H9 (cell line): ENCODE data around the gene CHPF. TPM values are rescaled to one million over a fixed set of nuclear protein-coding genes. Genes with fewer than 3 reads are reported as not detected.
A peak's percentile ranks its signal among the peaks of the same experiment; 100 is the strongest.

ENCODE experiments used
- DNase-seq: peaks from one replicate; pipeline ENCODE4 v3.0.0-alpha.2; 2017
- H2AFZ ChIP-seq: one replicate; pipeline ENCODE4 v1.6.1; 2013; ENCODE audit warnings: mild to moderate bottlenecking, low read length, control low read depth, moderate library complexity
- H2AK5ac ChIP-seq: 2 replicates; pipeline ENCODE4 v1.6.1; 2013; ENCODE audit warnings: low read length, control low read depth, mixed read lengths; ENCODE audit not compliant: insufficient read length
- H2BK120ac ChIP-seq: one replicate; pipeline ENCODE4 v1.6.1; 2013; ENCODE audit warnings: low read depth, mild to moderate bottlenecking, low read length, control low read depth, inconsistent platforms; ENCODE audit not compliant: poor library complexity, severe bottlenecking
- H2BK12ac ChIP-seq: 2 replicates; pipeline ENCODE4 v1.6.1; 2013; ENCODE audit warnings: low read length, control low read depth, mixed read lengths, low read depth; ENCODE audit not compliant: insufficient read length
- H2BK15ac ChIP-seq: 2 replicates; pipeline ENCODE4 v1.6.1; 2013; ENCODE audit warnings: low read depth, low read length, control low read depth
- H2BK20ac ChIP-seq: one replicate; pipeline ENCODE4 v1.6.1; 2013; ENCODE audit warnings: low read depth, mild to moderate bottlenecking, low read length, control low read depth, inconsistent platforms; ENCODE audit not compliant: poor library complexity, severe bottlenecking
- H2BK5ac ChIP-seq: 2 replicates; pipeline ENCODE4 v1.6.1; 2013; ENCODE audit warnings: low read length, control low read depth, mixed read lengths; ENCODE audit not compliant: insufficient read length
- H3K14ac ChIP-seq: 2 replicates; pipeline ENCODE4 v1.6.1; 2013; ENCODE audit warnings: low read length, control low read depth; ENCODE audit not compliant: insufficient read depth
- H3K18ac ChIP-seq: 2 replicates; pipeline ENCODE4 v1.6.1; 2013; ENCODE audit warnings: low read depth, mild to moderate bottlenecking, mixed read lengths, low read length, control low read depth; ENCODE audit not compliant: insufficient read length
- H3K23ac ChIP-seq: 2 replicates; pipeline ENCODE4 v1.6.1; 2013; ENCODE audit warnings: low read length, control low read depth, mixed read lengths, low read depth; ENCODE audit not compliant: insufficient read length
- H3K23me2 ChIP-seq: 2 replicates; pipeline ENCODE4 v1.6.1; 2013; ENCODE audit warnings: low read depth, mild to moderate bottlenecking, mixed read lengths, low read length, control low read depth; ENCODE audit not compliant: insufficient read length, poor library complexity, severe bottlenecking
- H3K27ac ChIP-seq: 2 replicates; pipeline ENCODE4 v1.5.1; 2013; ENCODE audit warnings: low read length, control low read depth, mixed read lengths, low read depth; ENCODE audit not compliant: insufficient read length
- H3K27me3 ChIP-seq: 2 replicates; pipeline ENCODE4 v1.6.1; 2013; ENCODE audit warnings: low read length, control low read depth, inconsistent platforms; ENCODE audit not compliant: insufficient read depth
- H3K4ac ChIP-seq: 2 replicates; pipeline ENCODE4 v1.6.1; 2013; ENCODE audit warnings: low read depth, mild to moderate bottlenecking, control low read depth, inconsistent platforms, low read length, moderate library complexity
- H3K4me1 ChIP-seq: 2 replicates; pipeline ENCODE4 v1.6.1; 2013; ENCODE audit warnings: low read length, control low read depth, inconsistent platforms; ENCODE audit not compliant: insufficient read depth
- H3K4me2 ChIP-seq: 2 replicates; pipeline ENCODE4 v1.6.1; 2013; ENCODE audit warnings: low read length, control low read depth, mixed read lengths; ENCODE audit not compliant: insufficient read length, insufficient read depth
- H3K56ac ChIP-seq: 2 replicates; pipeline ENCODE4 v1.6.1; 2013; ENCODE audit warnings: low read depth, mild to moderate bottlenecking, mixed read lengths, low read length, control low read depth; ENCODE audit not compliant: insufficient read length
- H3K79me1 ChIP-seq: 2 replicates; pipeline ENCODE4 v1.6.1; 2013; ENCODE audit warnings: low read depth, mild to moderate bottlenecking, moderate library complexity, low read length, control low read depth, inconsistent platforms; ENCODE audit not compliant: insufficient read depth, poor library complexity, severe bottlenecking
- H3K79me2 ChIP-seq: 2 replicates; pipeline ENCODE4 v1.6.1; 2013; ENCODE audit warnings: low read length, control low read depth, inconsistent platforms; ENCODE audit not compliant: insufficient read depth
- H3K9ac ChIP-seq: 2 replicates; pipeline ENCODE4 v1.6.1; 2013; ENCODE audit warnings: low read length, control low read depth, mixed read lengths; ENCODE audit not compliant: insufficient read length; ENCODE audit errors: extremely low read depth
- H3K9me3 ChIP-seq: one replicate; pipeline ENCODE4 v1.6.1; 2013; ENCODE audit warnings: low read depth, low read length, inconsistent platforms; ENCODE audit not compliant: control insufficient read depth
- H3T11ph ChIP-seq: one replicate; pipeline ENCODE4 v1.6.1; 2013; ENCODE audit warnings: mild to moderate bottlenecking, low read length, control low read depth, inconsistent platforms
- H4K20me1 ChIP-seq: one replicate; pipeline ENCODE4 v1.6.1; 2013; ENCODE audit not compliant: control insufficient read depth, insufficient read length, insufficient read depth
- H4K5ac ChIP-seq: 2 replicates; pipeline ENCODE4 v1.6.1; 2013; ENCODE audit warnings: low read depth, mild to moderate bottlenecking, mixed read lengths, low read length, control low read depth; ENCODE audit not compliant: insufficient read length
- H4K8ac ChIP-seq: replicated peaks from 2 replicates; pipeline ENCODE4 v1.6.1; 2013; ENCODE audit warnings: low read length, control low read depth, mixed read lengths, low read depth; ENCODE audit not compliant: insufficient read length
- H4K91ac ChIP-seq: 2 replicates; pipeline ENCODE4 v1.6.1; 2013; ENCODE audit warnings: low read depth, mild to moderate bottlenecking, moderate library complexity, mixed read lengths, low read length, control low read depth; ENCODE audit not compliant: insufficient read length
- H3K27ac Mint-ChIP-seq, 3 experiments: 2 replicates in 2 of 3; 3 replicates in 1 of 3; pipeline ENCODE4 v1.8.0; 2020 to 2021; ENCODE audit warnings: mixed read lengths in 3 of 3, mild to moderate bottlenecking in 1 of 3, moderate library complexity in 1 of 3
- H3K27me3 Mint-ChIP-seq: 2 replicates; pipeline ENCODE4 v1.8.0; 2021; ENCODE audit warnings: low read depth, mild to moderate bottlenecking, moderate library complexity, mixed read lengths
- H3K36me3 Mint-ChIP-seq, 3 experiments: 2 replicates in 2 of 3; 3 replicates in 1 of 3; pipeline ENCODE4 v1.8.0; 2020 to 2021; ENCODE audit warnings: low read depth in 3 of 3, mixed read lengths in 3 of 3; ENCODE audit not compliant: insufficient read depth in 1 of 3
- H3K4me1 Mint-ChIP-seq, 2 experiments: 2 replicates each; pipeline ENCODE4 v1.8.0; 2020; ENCODE audit warnings: mixed read lengths in 2 of 2
- H3K4me3 Mint-ChIP-seq, 2 experiments: 2 replicates in 1 of 2; 3 replicates in 1 of 2; pipeline ENCODE4 v1.8.0; 2020 to 2021; ENCODE audit warnings: mild to moderate bottlenecking in 2 of 2, mixed read lengths in 2 of 2, moderate library complexity in 1 of 2
- H3K9me3 Mint-ChIP-seq, 2 experiments: 2 replicates in 1 of 2; 3 replicates in 1 of 2; pipeline ENCODE4 v1.8.0; 2020; ENCODE audit warnings: mild to moderate bottlenecking in 2 of 2, mixed read lengths in 2 of 2, moderate library complexity in 1 of 2
- WGBS: extraction: QIAGEN DNeasy Blood & Tissue Kit; methylation state at CpG from one replicate; pipeline ENCODE4 v1.1.7; 2013; ENCODE audit warnings: missing lambda C conversion rate, low lambda C conversion rate, mixed read lengths; ENCODE audit not compliant: insufficient read length; ENCODE audit errors: extremely low coverage; 5-methylcytosine and 5-hydroxymethylcytosine counted together
- total RNA-seq: library from RNA; stranded (reverse); gene quantifications from 2 replicates; pipeline ENCODE4 v1.2.1, GENCODE V29; 2021
- TF ChIP-seq, protein P1 (sequence below): fragments of 200-600 bp; sonication (generic); conservative IDR thresholded peaks from 3 replicates; pipeline ENCODE4 v1.8.0; 2021; ENCODE audit warnings: antibody characterized with exemption, mild to moderate bottlenecking

The CHPF gene
- total RNA-seq, 1 experiment from 2014 or later: 46.5 TPM

- Histone ChIP-seq H2BK20ac (no peak overlapping the region), H2AFZ (no peak overlapping the region), H3K18ac (no peak overlapping the region), H2BK120ac (no peak overlapping the region), H3K79me2 (no peaks in the 10 kb centered on the region), H2BK12ac (no peak overlapping the region), H2AK5ac (no peak overlapping the region), H3K23me2 (peaks cover 24% of the 10 kb centered on the region), H3K27ac (no peak overlapping the region), H2BK15ac (no peak overlapping the region), H4K91ac (no peak overlapping the region), H3K56ac (no peak overlapping the region), H3K79me1 (no peaks in the 10 kb centered on the region), H3K4me1 (peaks cover 12% of the 10 kb centered on the region; the same call in 1 of the 2 replicates), H3K9me3 (no peaks in the 10 kb centered on the region), H3K23ac (no peak overlapping the region), H4K5ac (no peak overlapping the region), H3T11ph (no peak overlapping the region), H4K20me1 (peaks cover 5% of the 10 kb centered on the region), H4K8ac (no peak overlapping the region), H3K4ac (no peak overlapping the region), H2BK5ac (no peak overlapping the region), H3K9ac (peak overlapping the region; percentile 74), H3K4me2 (peak overlapping the region; percentile 85), H3K27me3 (peaks cover 15% of the 10 kb centered on the region; the same call in 1 of the 2 replicates), H3K14ac (no peak overlapping the region)
- TF ChIP-seq, protein P1, sequence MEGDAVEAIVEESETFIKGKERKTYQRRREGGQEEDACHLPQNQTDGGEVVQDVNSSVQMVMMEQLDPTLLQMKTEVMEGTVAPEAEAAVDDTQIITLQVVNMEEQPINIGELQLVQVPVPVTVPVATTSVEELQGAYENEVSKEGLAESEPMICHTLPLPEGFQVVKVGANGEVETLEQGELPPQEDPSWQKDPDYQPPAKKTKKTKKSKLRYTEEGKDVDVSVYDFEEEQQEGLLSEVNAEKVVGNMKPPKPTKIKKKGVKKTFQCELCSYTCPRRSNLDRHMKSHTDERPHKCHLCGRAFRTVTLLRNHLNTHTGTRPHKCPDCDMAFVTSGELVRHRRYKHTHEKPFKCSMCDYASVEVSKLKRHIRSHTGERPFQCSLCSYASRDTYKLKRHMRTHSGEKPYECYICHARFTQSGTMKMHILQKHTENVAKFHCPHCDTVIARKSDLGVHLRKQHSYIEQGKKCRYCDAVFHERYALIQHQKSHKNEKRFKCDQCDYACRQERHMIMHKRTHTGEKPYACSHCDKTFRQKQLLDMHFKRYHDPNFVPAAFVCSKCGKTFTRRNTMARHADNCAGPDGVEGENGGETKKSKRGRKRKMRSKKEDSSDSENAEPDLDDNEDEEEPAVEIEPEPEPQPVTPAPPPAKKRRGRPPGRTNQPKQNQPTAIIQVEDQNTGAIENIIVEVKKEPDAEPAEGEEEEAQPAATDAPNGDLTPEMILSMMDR: no peak
- Mint-ChIP-seq H3K27ac (peak overlapping the region in 2 of 3 experiments; percentile 4 to 78; a peak in 4 of 7 replicates), H3K4me1 (peaks cover 36 to 52% of the 10 kb centered on the region in 2 experiments), H3K9me3 (no peaks in the 10 kb centered on the region; a peak in 1 of 5 replicates), H3K27me3 (peaks cover 38% of the 10 kb centered on the region), H3K36me3 (peaks cover 5 to 6% (median 6%) of the 10 kb centered on the region in 3 experiments; a peak in 6 of 7 replicates), H3K4me3 (peak overlapping the region; percentile 81 to 96)
- no CpG with 5 or more reads among the region's 3 CpGs for WGBS
- no peak for DNase-seq
Observed at GRCh38 chr2:219499058-219499307, 44.6 kb downstream of the CHPF start.
